ENCODE results near the gene ZIC4. TPM values are rescaled to one million over a fixed set of nuclear protein-coding genes. Genes with fewer than 3 reads are reported as not detected.

Gene ZIC4
- total and polyA plus RNA-seq, 10 of the 15 experiments (the other 5 are each of a cell fraction or from before 2014, with no cell fraction given): not detected

DNA sequence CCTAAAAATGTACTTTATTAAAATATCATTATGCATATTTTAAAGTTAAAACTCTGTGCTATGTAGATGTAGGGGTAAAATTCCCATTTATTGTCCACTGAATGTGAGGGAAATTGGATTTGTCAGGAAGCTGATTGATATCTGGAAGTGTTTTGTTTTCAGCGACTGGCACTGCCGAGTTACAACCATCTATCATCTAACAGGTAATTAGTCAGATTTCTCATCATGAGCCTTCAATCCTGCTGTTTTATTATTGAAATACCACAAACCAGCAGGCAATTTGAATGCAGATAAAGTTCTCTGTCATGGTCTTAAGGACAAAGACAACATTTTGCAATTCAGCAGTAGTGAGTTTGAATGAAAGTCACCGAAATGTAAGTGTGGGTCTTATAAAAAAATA is 43.3 kb upstream of the ZIC4 start:
- Histone ChIP-seq H3K36me3 (ENCODE audit: control insufficient read depth in 2 of 2, insufficient read depth in 2 of 2, low read length in 1 of 2) (no peaks in the 10 kb centered on the region), H3K79me2 (ENCODE audit: control insufficient read depth, insufficient read depth, low read length) (no peaks in the 10 kb centered on the region), H4K20me1 (ENCODE audit: control insufficient read depth, insufficient read depth) (no peaks in the 10 kb centered on the region), H3K4me3 (no peak overlapping the region), H3K4me2 (ENCODE audit: control insufficient read depth, insufficient read depth) (no peak overlapping the region), H3K27me3 (replicated peaks in 1 of 2; ENCODE audit: control insufficient read depth in 2 of 2, insufficient read depth in 2 of 2, low read length in 1 of 2) (no peaks in the 10 kb centered on the region), H3K27ac (ENCODE audit: control insufficient read depth, insufficient read depth) (no peak overlapping the region), H3K9me3 (replicated peaks; ENCODE audit: control insufficient read depth, insufficient read depth, low read length) (no peaks in the 10 kb centered on the region), H3K9ac (ENCODE audit: control insufficient read depth, insufficient read depth, low read length) (no peak overlapping the region), H2AFZ (ENCODE audit: control insufficient read depth, low read depth, low read length) (no peak overlapping the region), H3K4me1 (ENCODE audit: control insufficient read depth, insufficient read depth, low read length) (no peaks in the 10 kb centered on the region)
- no TSS peak for BruUV-seq (replicated peaks)
- in situ Hi-C loops (cut with MboI) (no loop called here), intact Hi-C loops (cut with micrococcal nuclease; ENCODE audit: unreplicated experiment) (no loop called here)
- CTCF ChIA-PET: no interaction called here
- no peak for ATAC-seq
- DNase-seq (ENCODE audit: low read depth, low spot score): no peak
- SMC1A ChIA-PET (ENCODE audit: uncharacterized antibody, unreplicated experiment): interaction anchor here (0.6 kb wide), 1 partner anchor 95 kb away, joined by 3 read pairs; no protein-coding TSS in a partner anchor
- WGBS (ENCODE audit: insufficient coverage, insufficient replicate concordance, low lambda C conversion rate, missing lambda C conversion rate): 0% methylated on average over 3 of the region's 3 CpGs
- RAD21 ChIA-PET (ENCODE audit: unreplicated experiment): no interaction called here
- POLR2A ChIA-PET: no interaction called here
- no peak for FAIRE-seq
- TF ChIP-seq, protein P1, sequence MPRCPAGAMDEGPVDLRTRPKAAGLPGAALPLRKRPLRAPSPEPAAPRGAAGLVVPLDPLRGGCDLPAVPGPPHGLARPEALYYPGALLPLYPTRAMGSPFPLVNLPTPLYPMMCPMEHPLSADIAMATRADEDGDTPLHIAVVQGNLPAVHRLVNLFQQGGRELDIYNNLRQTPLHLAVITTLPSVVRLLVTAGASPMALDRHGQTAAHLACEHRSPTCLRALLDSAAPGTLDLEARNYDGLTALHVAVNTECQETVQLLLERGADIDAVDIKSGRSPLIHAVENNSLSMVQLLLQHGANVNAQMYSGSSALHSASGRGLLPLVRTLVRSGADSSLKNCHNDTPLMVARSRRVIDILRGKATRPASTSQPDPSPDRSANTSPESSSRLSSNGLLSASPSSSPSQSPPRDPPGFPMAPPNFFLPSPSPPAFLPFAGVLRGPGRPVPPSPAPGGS (IDR thresholded peaks at IDR 0.05; ENCODE audit: borderline replicate concordance, insufficient read depth, low read depth, low read length, poor library complexity, severe bottlenecking): no peak
- TF ChIP-seq MEF2A (IDR thresholded peaks at IDR 0.05; ENCODE audit: insufficient read depth, low read depth, low read length) (no peak), ZBED1 (IDR thresholded peaks at IDR 0.05; ENCODE audit: borderline replicate concordance) (no peak), ZNF622 (IDR thresholded peaks at IDR 0.05) (no peak), MEF2B (IDR thresholded peaks at IDR 0.05; ENCODE audit: partially characterized antibody, poor library complexity, severe bottlenecking) (no peak), HDGF (IDR thresholded peaks at IDR 0.05) (no peak), EZH2 (IDR thresholded peaks at IDR 0.05; ENCODE audit: borderline replicate concordance, control insufficient read depth, low read depth, low read length) (no peak), BCL11A (IDR thresholded peaks at IDR 0.05; ENCODE audit: low read depth, low read length) (no peak), NFYB (IDR thresholded peaks at IDR 0.05; ENCODE audit: insufficient read depth, low read depth, low read length) (no peak), SUPT20H (IDR thresholded peaks at IDR 0.05; ENCODE audit: borderline replicate concordance, control insufficient read depth, low read depth, low read length) (no peak), ATF7 (IDR thresholded peaks at IDR 0.05; ENCODE audit: low read depth) (no peak)
- TF ChIP-seq, protein P2, sequence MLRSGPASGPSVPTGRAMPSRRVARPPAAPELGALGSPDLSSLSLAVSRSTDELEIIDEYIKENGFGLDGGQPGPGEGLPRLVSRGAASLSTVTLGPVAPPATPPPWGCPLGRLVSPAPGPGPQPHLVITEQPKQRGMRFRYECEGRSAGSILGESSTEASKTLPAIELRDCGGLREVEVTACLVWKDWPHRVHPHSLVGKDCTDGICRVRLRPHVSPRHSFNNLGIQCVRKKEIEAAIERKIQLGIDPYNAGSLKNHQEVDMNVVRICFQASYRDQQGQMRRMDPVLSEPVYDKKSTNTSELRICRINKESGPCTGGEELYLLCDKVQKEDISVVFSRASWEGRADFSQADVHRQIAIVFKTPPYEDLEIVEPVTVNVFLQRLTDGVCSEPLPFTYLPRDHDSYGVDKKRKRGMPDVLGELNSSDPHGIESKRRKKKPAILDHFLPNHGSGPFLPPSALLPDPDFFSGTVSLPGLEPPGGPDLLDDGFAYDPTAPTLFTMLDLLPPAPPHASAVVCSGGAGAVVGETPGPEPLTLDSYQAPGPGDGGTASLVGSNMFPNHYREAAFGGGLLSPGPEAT (IDR thresholded peaks at IDR 0.05; ENCODE audit: low read depth): no peak
- TF ChIP-seq, protein P3, sequence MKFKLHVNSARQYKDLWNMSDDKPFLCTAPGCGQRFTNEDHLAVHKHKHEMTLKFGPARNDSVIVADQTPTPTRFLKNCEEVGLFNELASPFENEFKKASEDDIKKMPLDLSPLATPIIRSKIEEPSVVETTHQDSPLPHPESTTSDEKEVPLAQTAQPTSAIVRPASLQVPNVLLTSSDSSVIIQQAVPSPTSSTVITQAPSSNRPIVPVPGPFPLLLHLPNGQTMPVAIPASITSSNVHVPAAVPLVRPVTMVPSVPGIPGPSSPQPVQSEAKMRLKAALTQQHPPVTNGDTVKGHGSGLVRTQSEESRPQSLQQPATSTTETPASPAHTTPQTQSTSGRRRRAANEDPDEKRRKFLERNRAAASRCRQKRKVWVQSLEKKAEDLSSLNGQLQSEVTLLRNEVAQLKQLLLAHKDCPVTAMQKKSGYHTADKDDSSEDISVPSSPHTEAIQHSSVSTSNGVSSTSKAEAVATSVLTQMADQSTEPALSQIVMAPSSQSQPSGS (IDR thresholded peaks at IDR 0.05; ENCODE audit: low read length): no peak
- TF ChIP-seq, protein P4, sequence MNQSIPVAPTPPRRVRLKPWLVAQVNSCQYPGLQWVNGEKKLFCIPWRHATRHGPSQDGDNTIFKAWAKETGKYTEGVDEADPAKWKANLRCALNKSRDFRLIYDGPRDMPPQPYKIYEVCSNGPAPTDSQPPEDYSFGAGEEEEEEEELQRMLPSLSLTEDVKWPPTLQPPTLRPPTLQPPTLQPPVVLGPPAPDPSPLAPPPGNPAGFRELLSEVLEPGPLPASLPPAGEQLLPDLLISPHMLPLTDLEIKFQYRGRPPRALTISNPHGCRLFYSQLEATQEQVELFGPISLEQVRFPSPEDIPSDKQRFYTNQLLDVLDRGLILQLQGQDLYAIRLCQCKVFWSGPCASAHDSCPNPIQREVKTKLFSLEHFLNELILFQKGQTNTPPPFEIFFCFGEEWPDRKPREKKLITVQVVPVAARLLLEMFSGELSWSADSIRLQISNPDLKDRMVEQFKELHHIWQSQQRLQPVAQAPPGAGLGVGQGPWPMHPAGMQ (IDR thresholded peaks at IDR 0.05; ENCODE audit: borderline replicate concordance): no peak
- TF ChIP-seq, protein P5, sequence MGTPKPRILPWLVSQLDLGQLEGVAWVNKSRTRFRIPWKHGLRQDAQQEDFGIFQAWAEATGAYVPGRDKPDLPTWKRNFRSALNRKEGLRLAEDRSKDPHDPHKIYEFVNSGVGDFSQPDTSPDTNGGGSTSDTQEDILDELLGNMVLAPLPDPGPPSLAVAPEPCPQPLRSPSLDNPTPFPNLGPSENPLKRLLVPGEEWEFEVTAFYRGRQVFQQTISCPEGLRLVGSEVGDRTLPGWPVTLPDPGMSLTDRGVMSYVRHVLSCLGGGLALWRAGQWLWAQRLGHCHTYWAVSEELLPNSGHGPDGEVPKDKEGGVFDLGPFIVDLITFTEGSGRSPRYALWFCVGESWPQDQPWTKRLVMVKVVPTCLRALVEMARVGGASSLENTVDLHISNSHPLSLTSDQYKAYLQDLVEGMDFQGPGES (IDR thresholded peaks at IDR 0.05): no peak

All from GM12878 (cell line).